GM19238 (cell line): Measurements from ENCODE around the gene RETSAT.
"Not testable (repeated sequence)": the region's sequence is repeated elsewhere in the genome, so short reads cannot be mapped to it uniquely, and the experiment has no call there.

Source experiments
- DNase-seq: peaks from one replicate; pipeline ENCODE4 v3.0.0; 2011; ENCODE audit warnings: low spot score; ENCODE audit not compliant: insufficient read length

RETSAT gene

DNA sequence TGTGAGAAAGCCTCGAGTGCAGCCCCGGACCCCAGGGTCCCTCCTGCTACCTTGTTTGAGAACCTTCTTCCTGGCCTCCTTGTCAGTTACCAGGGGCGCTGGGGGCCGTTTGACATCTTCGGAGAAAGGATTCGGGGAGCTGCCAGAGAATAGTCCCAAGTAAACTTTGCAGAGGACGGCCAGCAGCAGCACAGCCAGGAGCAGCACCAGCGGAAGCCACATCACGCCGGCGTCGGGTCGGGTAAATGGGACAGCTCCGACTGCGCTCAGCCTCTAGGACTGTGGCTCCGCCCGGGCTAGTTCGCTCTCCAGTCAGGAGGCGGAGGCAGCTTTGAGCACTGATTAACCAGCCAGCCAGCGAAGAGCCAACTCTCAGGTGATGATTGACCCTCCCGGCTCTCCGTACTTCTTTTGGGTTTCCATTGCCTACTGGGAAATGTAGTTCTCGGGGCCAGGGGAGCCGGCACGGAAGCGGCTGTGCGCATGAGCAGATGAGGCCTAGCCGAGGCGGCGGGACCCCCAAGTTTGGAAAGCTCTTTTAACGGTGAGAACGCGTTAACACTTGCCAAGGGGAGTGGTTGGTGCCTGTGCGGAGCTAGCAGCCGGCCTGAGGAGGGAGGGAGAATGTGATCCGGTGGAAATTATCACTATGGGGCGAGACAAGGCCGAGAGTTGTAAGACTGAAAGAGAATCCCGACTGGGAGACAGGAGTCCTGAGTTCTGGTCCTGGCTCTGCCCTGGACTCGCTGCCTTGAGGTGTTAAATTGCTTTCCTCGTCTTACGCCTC is at the start of gene RETSAT, which contains the start of gene ELMOD3:
Gene RETSAT, minus strand, starts transcription at position 243 of the 787 bp plus-strand sequence. Its CDS starts 21 bp downstream, at position 222.
Gene ELMOD3, plus strand, starts transcription at position 484 of the 787 bp plus-strand sequence. CDS start 2,430 bp downstream, outside the sequence.
- peak; percentile 97 for DNase-seq

DNA sequence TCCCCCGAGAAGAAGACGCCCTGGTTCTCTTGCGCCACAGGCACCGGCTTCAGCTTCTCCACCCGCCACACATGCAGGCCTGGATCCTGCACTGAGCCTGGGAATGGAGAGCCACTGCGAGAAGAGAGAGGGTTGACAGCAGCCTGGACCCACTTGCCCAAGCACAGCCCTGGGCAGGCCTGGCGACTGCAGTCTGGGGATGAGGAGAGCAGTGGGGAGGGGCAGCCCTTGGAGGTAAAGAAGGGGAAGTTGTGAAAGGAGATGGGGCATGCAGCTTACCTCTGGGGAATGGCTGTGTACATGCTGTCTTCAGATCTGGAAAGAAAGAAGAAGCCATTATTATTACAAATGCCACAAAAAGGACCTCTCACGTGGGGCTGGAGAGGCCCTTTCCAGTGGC is 47.5 kb upstream of the RETSAT start:
- DNase-seq = no peak

DNA sequence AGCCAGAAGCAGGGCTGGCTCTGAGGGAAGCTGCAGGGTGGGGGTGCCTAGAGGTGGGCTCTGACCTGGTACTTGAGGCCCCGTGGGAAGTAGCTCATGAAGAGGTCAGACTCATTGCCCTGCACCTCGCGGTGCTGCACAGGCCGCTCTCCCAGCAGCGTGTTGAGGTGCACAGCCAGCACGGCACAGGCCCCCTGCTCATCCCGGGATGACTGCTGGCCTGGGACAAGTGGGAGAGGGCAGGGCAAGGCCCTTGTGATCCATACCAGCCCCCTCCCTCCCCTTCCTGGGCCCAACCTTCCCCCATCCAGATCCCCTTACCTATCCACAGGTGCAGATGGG is 47.1 kb upstream of the RETSAT start:
- no peak for DNase-seq

DNA sequence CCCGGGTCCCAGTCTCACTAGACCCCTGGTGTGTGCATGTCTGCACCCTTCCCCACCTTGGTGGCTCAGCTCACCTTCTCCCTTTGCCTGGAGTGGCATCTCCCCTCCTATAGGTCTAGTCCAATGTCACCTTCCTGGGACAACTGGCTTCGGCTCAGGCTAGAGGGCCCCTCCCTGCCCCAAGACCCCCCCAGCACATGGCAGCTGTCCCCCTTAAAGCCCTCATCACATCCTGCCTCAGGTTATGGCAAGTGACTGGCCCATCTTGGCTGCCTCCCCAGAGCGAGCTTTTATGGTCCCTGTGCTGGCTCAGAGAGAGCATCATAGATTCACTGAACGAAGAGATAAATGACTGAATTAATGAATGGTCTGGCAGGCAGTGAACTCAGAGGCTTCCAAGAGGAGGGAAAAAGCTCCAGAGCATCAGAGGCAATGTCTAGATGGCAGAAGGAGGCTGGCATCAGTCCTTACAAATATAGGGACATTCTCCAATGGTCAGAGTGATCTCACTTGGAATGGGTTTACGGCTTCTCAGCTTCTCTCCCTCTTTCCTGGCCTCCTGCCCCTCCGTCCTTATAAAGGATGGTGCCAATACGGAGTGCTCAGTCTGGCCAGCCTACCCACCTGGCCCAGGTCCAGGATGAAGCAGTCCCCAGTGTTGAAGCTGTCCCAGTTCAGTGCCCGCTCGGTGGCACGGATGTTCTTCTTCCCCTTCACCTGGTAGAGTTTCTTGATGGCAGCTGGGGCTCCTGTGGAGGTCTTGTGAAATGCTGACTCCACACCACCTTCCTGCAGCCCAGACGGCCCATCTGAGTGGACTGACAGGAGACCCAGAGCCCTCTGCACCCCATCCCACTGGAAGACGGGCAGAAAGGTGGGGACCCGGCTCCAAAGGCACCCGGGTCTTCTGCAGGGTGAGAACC is 46.5 kb upstream of the RETSAT start:
- DNase-seq = no peak

DNA sequence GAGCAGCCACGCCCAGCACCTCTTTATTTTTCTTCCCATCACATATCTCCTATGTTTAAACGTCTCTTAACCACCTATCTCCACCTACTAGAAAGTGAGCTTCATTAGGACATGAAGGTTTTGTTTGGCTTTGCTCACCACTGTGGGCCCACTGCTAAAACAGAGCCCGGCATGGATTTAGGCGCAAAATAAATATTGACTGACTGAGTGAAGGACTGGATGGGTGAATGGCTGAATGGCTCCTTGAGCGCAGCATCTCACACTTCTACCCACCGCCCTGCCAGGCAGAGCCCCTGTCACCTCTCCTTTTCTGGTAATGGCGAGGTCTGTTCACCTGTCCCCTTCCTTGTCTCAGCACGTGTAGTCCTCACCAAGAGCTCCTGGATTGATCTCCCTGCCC is 45.7 kb upstream of the RETSAT start:
- DNase-seq = no peak

DNA sequence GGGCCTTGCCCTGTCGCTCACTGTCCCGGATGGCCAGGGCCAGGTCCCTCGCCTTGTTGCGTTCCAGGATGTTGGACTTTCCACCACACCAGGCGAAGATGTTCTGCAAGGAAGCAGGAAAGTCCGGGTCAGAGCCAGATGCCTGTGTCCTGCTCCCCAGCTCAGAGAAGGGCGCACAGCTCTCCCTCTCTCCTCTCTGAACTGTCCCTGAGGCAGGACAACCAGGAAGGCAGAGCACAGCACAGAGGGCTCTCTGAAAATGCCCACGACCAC is 44.8 kb upstream of the RETSAT start:
- DNase-seq = no peak

DNA sequence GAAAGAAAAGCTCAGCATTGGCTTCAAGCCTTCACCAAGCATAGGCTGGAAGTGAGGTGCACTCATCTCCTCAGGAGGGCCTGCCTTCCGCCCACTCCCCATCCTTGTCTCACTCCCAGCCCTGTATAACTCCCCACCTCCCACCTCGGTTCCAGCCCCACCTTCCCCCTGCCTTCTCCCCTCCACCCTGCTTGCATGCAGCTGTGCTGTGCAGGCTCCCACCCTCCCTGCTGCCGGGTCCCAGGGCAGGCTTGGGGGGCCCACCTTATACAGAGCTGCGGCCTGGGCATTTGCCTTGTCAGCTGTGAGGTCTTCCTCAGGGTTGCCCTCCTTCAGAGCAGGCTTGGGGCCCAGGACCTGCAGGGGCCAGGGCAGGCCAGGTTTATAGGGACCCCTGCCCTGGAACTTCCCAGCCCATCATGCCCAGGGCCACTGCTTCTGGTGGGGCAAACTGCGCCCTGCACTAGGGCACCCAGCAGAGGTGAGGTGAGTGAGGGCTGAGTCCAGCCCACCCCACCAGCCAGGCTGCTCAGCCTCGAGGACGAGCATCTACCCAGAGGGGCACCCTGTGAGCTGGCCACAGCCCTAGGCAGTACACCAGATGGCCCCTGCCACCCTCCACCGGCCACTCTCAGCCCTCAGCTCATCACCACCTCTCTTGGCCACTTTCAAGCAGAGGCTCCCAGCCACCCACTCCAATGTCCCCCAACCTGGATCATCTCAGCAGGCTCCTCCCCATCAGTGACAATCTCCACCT is 44.3 kb upstream of the RETSAT start:
- no peak for DNase-seq

DNA sequence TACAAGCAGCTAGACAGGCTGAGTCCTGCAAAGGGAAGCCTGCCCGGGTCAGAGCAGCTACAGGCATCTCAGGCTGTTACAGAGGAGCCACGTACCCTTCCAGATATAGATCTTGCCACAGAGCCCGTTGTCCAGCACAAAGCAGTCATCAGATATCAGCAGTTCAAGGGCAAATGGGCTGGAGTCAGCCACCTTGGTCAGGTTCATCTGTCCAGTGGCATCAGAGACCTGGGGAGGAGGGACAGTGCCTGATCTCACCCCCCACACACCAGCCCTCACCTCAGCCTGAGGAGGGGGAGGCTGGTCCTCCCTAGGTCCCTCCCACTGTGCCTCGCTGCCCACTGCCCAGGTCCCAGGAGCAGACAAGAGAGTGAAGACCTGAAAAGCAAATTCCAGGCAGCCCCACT is 43.6 kb upstream of the RETSAT start:
- no peak for DNase-seq

DNA sequence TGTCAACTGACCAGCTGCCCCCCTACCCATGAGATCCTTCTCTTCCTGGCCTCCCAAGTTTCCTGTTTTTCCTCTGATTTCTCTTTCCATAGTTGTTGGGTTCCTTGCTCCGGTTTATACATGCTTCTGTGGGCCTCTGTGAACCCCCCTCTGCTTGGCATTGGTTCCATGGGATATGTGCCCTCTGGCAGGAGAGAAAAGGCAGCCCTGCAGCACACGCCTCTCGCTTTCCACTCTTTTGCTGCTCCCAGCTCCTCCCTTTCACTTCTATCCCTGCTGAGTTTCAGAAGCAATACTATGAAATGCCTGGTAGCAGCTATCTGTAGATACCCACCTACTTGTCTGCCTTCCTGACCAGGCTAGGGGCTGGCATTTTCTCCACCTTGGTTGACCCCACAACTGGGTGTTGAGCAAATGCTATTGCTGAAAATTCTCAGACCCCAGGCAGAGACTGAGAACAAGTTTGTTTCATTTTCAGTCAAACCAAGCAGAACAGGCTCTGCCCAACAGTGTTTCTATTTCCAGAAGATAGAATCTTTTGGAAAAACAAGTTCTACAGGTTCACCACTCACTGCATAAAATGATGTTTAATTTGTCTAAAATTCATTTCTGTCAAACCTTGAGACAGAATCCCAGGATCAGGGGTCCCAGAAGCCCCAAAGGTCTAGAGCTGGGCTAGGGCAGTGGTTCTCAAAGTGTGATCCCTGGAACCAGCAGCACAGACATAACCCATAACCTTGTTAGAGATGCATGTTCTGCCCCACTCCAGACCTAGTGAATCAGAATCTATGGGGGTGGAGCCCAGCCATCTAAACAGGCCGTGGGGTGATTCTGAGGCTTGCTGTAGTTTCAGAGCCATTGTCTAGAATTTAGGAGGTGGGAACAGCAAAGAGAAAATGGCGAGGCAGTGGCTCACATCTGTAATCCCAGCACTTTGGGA is 42.5 kb upstream of the RETSAT start:
- DNase-seq = no peak

DNA sequence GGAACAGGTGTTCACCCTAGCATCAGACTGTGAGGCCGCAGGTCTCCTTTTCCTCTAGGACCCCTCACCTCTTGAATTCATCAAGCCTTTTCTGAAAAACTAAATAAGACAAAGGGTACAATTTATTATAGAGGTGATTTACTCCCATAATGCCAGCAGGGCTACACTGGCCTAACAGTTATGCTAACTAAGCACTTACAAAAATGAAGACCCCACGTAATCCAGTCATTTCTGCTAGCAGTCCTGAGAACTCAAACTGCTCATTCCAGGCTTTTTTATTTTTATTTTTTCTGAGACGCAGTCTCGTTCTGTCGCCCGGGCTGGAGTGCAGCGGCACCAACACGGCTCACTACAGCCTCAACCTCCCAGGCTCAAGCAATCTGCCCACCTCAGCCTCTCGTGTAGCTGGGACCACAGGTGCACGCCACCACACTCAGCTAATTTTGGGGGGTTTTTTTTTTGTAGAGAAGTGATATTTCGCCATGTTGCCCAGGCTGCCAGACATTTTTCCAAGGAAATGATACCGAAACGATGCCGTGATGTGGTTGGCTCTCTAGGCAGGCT is 41.7 kb upstream of the RETSAT start:
- no peak for DNase-seq

DNA sequence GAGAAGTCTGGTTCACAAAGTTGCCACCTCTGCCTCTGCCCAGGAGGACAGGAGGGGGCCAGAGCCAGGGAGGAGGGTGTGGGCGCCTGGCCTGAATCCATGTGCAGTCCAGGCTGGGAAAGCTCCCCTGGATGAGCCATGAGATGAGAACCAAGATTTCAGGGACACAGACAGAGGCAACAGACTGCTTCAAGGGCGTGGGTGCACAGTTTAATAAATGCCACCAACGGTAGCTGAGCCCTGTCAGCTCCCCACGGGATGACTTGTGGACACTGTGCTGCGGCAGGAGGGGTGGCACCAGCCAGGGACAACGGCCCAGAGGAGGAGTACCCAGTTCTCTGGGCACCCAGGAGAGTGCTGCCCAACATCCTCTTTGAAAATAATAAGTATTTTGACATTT is 40.6 kb upstream of the RETSAT start:
- DNase-seq = no peak

DNA sequence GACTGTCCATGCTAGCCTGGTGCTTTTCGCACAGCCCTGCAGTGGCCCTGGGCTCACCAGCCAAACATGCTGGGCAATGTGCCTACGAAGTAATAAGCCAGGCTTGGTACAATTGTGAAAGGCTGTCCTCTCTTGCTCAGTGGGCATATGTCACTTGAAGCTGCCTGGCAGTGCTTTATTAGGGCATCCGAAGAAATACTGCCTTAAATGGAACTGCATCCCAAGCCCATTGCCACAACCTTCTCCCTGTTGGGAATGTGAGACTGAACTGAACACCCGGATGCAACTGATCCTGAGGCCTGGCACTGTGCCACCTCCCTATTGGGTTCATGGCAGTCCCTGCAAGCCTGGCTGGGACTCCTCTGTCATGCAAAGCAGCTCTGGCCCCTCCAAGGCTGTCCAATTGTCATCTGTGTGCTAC is 39.9 kb upstream of the RETSAT start:
- no peak for DNase-seq

DNA sequence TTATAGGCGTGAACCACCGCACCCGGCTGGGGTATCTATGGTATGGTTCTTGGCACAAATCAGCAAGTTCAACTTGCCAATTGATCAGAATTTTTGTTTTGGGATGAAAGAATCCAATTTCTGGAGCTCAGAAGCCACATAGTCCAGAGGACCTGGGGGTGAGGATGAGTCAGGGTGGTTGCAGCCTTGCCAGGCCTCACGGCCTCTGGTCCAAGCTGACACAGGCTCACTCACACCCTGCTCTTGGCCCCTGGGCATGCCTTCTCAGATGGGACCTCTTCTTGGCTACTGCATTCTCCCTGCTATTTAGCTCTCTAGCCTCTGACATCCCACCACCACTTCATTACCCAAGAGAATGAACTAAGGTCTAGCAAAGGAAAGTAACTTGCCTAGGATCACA is 39.5 kb upstream of the RETSAT start:
- DNase-seq = no peak

DNA sequence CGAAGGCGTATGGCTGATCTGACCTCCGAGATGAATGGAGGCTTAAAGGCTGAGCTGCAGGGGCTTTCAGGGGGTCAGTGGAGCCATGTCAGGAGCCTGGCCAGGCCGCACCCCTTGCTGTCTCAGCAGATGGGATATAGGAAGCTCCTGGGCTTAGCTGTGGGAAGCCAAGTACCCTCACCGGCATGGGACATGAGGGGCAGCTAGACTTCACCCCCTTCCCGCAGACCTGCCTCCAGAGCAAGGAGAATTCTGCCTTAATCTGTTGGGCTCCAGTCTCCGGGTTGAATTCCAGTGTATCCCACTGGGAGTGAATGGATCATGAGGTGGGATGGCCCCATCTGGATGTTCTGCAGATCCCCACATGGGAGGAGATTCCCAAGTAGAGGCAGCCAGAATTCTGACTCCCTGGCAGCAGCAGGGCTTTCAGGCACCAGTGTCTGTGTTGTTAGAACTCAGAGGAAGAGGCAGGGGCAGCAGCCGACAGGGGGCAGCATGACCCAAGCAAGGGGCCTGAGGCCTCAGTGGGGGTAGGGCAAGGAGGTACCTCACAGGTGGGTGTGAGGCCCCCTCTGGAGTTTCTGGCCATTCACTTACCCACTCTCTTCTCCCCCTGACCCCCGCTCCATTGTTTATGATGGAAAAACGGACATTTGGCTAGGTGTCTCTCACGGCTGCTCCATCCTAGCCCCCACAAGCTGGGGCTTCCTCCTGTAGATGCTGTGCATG is 36.8 kb upstream of the RETSAT start:
- DNase-seq = peak; percentile 54

DNA sequence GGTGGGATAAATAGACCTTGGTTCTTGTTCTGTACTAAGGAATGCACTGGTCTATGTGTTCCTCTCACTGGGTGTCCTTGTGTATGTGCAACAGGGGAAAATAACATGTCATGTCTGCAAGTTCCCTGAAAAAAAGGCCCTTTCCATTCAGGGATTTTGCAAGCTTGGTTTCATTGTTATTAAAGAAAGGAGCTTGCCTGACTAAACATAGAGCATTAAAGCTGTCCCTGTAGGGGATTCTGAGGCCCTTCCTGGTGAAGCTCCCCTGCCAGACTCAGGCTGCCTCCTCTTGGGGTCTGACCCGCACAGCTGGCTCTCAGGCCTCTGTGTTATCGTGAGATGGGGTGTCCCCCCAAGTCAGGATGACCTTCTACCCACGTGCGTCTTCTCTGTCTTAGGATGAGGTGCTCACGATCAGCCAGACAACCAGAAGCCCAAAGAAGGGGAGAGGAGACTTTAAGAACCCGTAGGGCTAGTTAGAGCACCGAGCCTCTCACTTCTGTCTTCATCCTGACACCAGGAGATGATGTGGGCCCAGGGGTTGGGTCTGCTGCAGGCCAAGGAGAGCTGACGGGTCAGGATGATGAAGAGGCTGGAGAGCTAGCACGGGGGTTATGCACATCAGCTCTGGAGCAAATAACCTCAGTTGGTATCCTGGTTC is 34.7 kb upstream of the RETSAT start:
- DNase-seq = no peak

DNA sequence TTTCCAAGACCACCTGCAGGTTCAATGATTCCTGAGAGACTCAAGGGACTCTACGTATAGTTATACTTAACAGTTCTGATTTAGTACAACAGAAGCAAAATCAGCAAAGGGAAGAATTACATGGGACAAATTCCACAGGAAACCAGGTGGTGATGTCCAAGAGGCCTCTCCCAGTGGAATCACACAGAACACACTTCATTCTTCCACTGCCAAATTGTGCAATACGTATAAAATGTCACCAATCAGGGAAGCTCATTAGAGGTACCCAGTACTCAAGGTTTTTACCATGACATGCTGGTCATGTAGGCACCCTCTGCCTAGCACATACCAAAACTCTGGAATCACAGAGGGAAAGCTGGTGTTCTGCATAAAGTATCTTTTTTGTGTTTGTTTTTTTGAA is 33.4 kb upstream of the RETSAT start:
- DNase-seq = no peak

DNA sequence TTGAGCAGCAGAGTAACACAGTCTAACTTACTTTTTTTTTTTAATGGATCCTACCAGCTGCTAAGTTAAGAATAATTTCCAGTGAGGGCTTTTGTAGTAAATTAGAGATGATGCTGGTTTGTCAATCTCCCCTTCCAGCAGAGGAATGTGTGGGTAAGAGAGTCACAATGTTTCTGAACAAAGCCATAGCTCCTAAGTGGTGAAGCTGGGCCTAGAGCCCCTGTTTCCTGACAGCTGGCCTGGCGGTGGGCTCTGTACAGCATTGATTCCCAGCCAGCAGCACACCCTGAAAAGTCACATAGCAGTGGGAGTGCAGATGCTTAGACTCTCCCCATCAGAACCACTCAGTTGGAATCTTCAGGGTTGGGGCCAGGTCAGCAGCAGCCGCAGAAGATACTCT is 31.4 kb upstream of the RETSAT start:
- DNase-seq = no peak

DNA sequence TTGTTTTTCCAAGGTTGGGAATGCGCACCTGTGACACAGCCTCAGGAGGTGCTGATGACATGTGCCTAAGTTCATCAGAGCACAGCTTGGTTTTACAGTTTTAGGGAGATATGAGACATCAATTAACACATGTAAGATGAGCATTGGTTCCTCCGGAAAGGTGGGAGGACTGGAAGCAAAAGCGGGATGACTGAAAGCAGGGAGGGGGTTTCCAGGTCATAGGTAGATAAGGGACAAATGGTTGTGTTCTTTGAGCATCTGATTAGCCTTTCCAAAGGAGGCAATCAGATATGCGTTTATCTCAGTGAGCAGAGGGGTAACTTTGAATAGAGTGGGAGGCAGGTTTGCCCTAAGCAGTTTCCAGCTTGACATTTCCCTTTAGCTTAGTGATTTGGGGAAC is 29.5 kb upstream of the RETSAT start:
- no peak for DNase-seq

DNA sequence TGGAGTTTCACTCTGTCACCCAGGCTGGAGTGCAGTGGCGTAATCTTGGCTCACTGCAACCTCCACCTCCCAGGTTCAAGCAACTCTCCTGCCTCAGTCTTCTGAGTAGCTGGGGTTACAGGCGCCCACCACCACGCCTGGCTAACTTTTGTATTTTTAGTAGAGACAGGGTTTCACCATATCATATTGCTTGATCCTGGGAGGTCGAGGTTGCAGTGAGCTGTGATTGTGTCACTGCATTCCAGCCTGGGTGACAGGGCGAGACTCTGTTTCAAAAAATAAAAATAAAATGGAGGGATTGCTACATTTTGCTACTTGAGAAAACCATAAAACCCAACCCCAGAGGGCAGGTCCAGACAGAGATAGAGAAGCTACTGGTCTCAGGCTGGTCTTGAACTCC is 28.8 kb upstream of the RETSAT start:
- not testable (repeated sequence) for DNase-seq
